H9 (cell line): ENCODE measurements around the gene CLPX. TPM values are rescaled to one million over a fixed set of nuclear protein-coding genes. Genes with fewer than 3 reads are reported as not detected.

Experiments used
- DNase-seq: peaks from one replicate; pipeline ENCODE4 v3.0.0-alpha.2; 2017
- H2AFZ ChIP-seq: one replicate; pipeline ENCODE4 v1.6.1; 2013; ENCODE audit warnings: mild to moderate bottlenecking, low read length, control low read depth, moderate library complexity
- H2AK5ac ChIP-seq: 2 replicates; pipeline ENCODE4 v1.6.1; 2013; ENCODE audit warnings: low read length, control low read depth, mixed read lengths; ENCODE audit not compliant: insufficient read length
- H2BK120ac ChIP-seq: one replicate; pipeline ENCODE4 v1.6.1; 2013; ENCODE audit warnings: low read depth, mild to moderate bottlenecking, low read length, control low read depth, inconsistent platforms; ENCODE audit not compliant: poor library complexity, severe bottlenecking
- H2BK12ac ChIP-seq: 2 replicates; pipeline ENCODE4 v1.6.1; 2013; ENCODE audit warnings: low read length, control low read depth, mixed read lengths, low read depth; ENCODE audit not compliant: insufficient read length
- H2BK15ac ChIP-seq: 2 replicates; pipeline ENCODE4 v1.6.1; 2013; ENCODE audit warnings: low read depth, low read length, control low read depth
- H2BK20ac ChIP-seq: one replicate; pipeline ENCODE4 v1.6.1; 2013; ENCODE audit warnings: low read depth, mild to moderate bottlenecking, low read length, control low read depth, inconsistent platforms; ENCODE audit not compliant: poor library complexity, severe bottlenecking
- H2BK5ac ChIP-seq: 2 replicates; pipeline ENCODE4 v1.6.1; 2013; ENCODE audit warnings: low read length, control low read depth, mixed read lengths; ENCODE audit not compliant: insufficient read length
- H3K14ac ChIP-seq: 2 replicates; pipeline ENCODE4 v1.6.1; 2013; ENCODE audit warnings: low read length, control low read depth; ENCODE audit not compliant: insufficient read depth
- H3K18ac ChIP-seq: 2 replicates; pipeline ENCODE4 v1.6.1; 2013; ENCODE audit warnings: low read depth, mild to moderate bottlenecking, mixed read lengths, low read length, control low read depth; ENCODE audit not compliant: insufficient read length
- H3K23ac ChIP-seq: 2 replicates; pipeline ENCODE4 v1.6.1; 2013; ENCODE audit warnings: low read length, control low read depth, mixed read lengths, low read depth; ENCODE audit not compliant: insufficient read length
- H3K23me2 ChIP-seq: 2 replicates; pipeline ENCODE4 v1.6.1; 2013; ENCODE audit warnings: low read depth, mild to moderate bottlenecking, mixed read lengths, low read length, control low read depth; ENCODE audit not compliant: insufficient read length, poor library complexity, severe bottlenecking
- H3K27ac ChIP-seq: 2 replicates; pipeline ENCODE4 v1.5.1; 2013; ENCODE audit warnings: low read length, control low read depth, mixed read lengths, low read depth; ENCODE audit not compliant: insufficient read length
- H3K27me3 ChIP-seq: 2 replicates; pipeline ENCODE4 v1.6.1; 2013; ENCODE audit warnings: low read length, control low read depth, inconsistent platforms; ENCODE audit not compliant: insufficient read depth
- H3K4ac ChIP-seq: 2 replicates; pipeline ENCODE4 v1.6.1; 2013; ENCODE audit warnings: low read depth, mild to moderate bottlenecking, control low read depth, inconsistent platforms, low read length, moderate library complexity
- H3K4me1 ChIP-seq: 2 replicates; pipeline ENCODE4 v1.6.1; 2013; ENCODE audit warnings: low read length, control low read depth, inconsistent platforms; ENCODE audit not compliant: insufficient read depth
- H3K4me2 ChIP-seq: 2 replicates; pipeline ENCODE4 v1.6.1; 2013; ENCODE audit warnings: low read length, control low read depth, mixed read lengths; ENCODE audit not compliant: insufficient read length, insufficient read depth
- H3K56ac ChIP-seq: 2 replicates; pipeline ENCODE4 v1.6.1; 2013; ENCODE audit warnings: low read depth, mild to moderate bottlenecking, mixed read lengths, low read length, control low read depth; ENCODE audit not compliant: insufficient read length
- H3K79me1 ChIP-seq: 2 replicates; pipeline ENCODE4 v1.6.1; 2013; ENCODE audit warnings: low read depth, mild to moderate bottlenecking, moderate library complexity, low read length, control low read depth, inconsistent platforms; ENCODE audit not compliant: insufficient read depth, poor library complexity, severe bottlenecking
- H3K79me2 ChIP-seq: 2 replicates; pipeline ENCODE4 v1.6.1; 2013; ENCODE audit warnings: low read length, control low read depth, inconsistent platforms; ENCODE audit not compliant: insufficient read depth
- H3K9ac ChIP-seq: 2 replicates; pipeline ENCODE4 v1.6.1; 2013; ENCODE audit warnings: low read length, control low read depth, mixed read lengths; ENCODE audit not compliant: insufficient read length; ENCODE audit errors: extremely low read depth
- H3K9me3 ChIP-seq: one replicate; pipeline ENCODE4 v1.6.1; 2013; ENCODE audit warnings: low read depth, low read length, inconsistent platforms; ENCODE audit not compliant: control insufficient read depth
- H3T11ph ChIP-seq: one replicate; pipeline ENCODE4 v1.6.1; 2013; ENCODE audit warnings: mild to moderate bottlenecking, low read length, control low read depth, inconsistent platforms
- H4K20me1 ChIP-seq: one replicate; pipeline ENCODE4 v1.6.1; 2013; ENCODE audit not compliant: control insufficient read depth, insufficient read length, insufficient read depth
- H4K5ac ChIP-seq: 2 replicates; pipeline ENCODE4 v1.6.1; 2013; ENCODE audit warnings: low read depth, mild to moderate bottlenecking, mixed read lengths, low read length, control low read depth; ENCODE audit not compliant: insufficient read length
- H4K8ac ChIP-seq: replicated peaks from 2 replicates; pipeline ENCODE4 v1.6.1; 2013; ENCODE audit warnings: low read length, control low read depth, mixed read lengths, low read depth; ENCODE audit not compliant: insufficient read length
- H4K91ac ChIP-seq: 2 replicates; pipeline ENCODE4 v1.6.1; 2013; ENCODE audit warnings: low read depth, mild to moderate bottlenecking, moderate library complexity, mixed read lengths, low read length, control low read depth; ENCODE audit not compliant: insufficient read length
- H3K27ac Mint-ChIP-seq, 3 experiments: 2 replicates in 2 of 3; 3 replicates in 1 of 3; pipeline ENCODE4 v1.8.0; 2020 to 2021; ENCODE audit warnings: mixed read lengths in 3 of 3, mild to moderate bottlenecking in 1 of 3, moderate library complexity in 1 of 3
- H3K27me3 Mint-ChIP-seq: 2 replicates; pipeline ENCODE4 v1.8.0; 2021; ENCODE audit warnings: low read depth, mild to moderate bottlenecking, moderate library complexity, mixed read lengths
- H3K36me3 Mint-ChIP-seq, 3 experiments: 2 replicates in 2 of 3; 3 replicates in 1 of 3; pipeline ENCODE4 v1.8.0; 2020 to 2021; ENCODE audit warnings: low read depth in 3 of 3, mixed read lengths in 3 of 3; ENCODE audit not compliant: insufficient read depth in 1 of 3
- H3K4me1 Mint-ChIP-seq, 2 experiments: 2 replicates each; pipeline ENCODE4 v1.8.0; 2020; ENCODE audit warnings: mixed read lengths in 2 of 2
- H3K4me3 Mint-ChIP-seq, 2 experiments: 2 replicates in 1 of 2; 3 replicates in 1 of 2; pipeline ENCODE4 v1.8.0; 2020 to 2021; ENCODE audit warnings: mild to moderate bottlenecking in 2 of 2, mixed read lengths in 2 of 2, moderate library complexity in 1 of 2
- H3K9me3 Mint-ChIP-seq, 2 experiments: 2 replicates in 1 of 2; 3 replicates in 1 of 2; pipeline ENCODE4 v1.8.0; 2020; ENCODE audit warnings: mild to moderate bottlenecking in 2 of 2, mixed read lengths in 2 of 2, moderate library complexity in 1 of 2
- WGBS: extraction: QIAGEN DNeasy Blood & Tissue Kit; methylation state at CpG from one replicate; pipeline ENCODE4 v1.1.7; 2013; ENCODE audit warnings: missing lambda C conversion rate, low lambda C conversion rate, mixed read lengths; ENCODE audit not compliant: insufficient read length; ENCODE audit errors: extremely low coverage; 5-methylcytosine and 5-hydroxymethylcytosine counted together
- total RNA-seq: library from RNA; stranded (reverse); gene quantifications from 2 replicates; pipeline ENCODE4 v1.2.1, GENCODE V29; 2021
- TF ChIP-seq, protein P1 (sequence below): fragments of 200-600 bp; sonication (generic); conservative IDR thresholded peaks from 3 replicates; pipeline ENCODE4 v1.8.0; 2021; ENCODE audit warnings: antibody characterized with exemption, mild to moderate bottlenecking

Gene CLPX
- total RNA-seq, 1 experiment from 2014 or later: 55.8 TPM

DNA sequence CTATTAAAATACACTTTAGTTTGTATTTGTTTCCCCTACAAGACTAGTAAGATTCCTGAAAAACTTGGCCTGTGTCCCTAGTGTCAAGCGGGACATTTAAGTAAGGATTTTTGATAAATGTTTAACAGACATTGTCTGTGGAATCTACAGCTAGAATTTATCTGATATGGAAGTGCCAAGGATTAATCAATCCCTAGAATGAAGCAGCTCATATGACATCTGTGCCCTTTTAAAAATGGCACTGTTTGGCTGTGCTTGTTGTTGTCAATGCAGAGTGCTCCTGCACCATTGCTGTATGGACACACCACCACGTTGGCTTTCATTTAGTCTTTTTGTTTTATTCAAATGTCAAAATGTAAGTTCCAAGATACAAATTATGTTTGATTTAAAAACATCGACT lies 37.2 kb downstream of the CLPX start:
- WGBS: no CpG with 5 or more reads among the region's 3 CpGs
- Mint-ChIP-seq H3K27me3 (no peaks in the 10 kb centered on the region), H3K27ac (no peak overlapping the region), H3K4me3 (no peak overlapping the region), H3K4me1 (no peaks in the 10 kb centered on the region), H3K9me3 (no peaks in the 10 kb centered on the region), H3K36me3 (peaks cover 4 to 24% (median 16%) of the 10 kb centered on the region in 3 experiments; a peak in 6 of 7 replicates)
- Histone ChIP-seq H3K18ac (no peak overlapping the region), H2BK12ac (no peak overlapping the region), H3K27ac (no peak overlapping the region), H3T11ph (no peak overlapping the region), H4K5ac (no peak overlapping the region), H3K14ac (no peak overlapping the region), H4K20me1 (no peaks in the 10 kb centered on the region), H4K91ac (no peak overlapping the region), H3K23me2 (no peaks in the 10 kb centered on the region), H3K4ac (no peak overlapping the region), H2AK5ac (no peak overlapping the region), H3K9me3 (no peaks in the 10 kb centered on the region), H3K79me2 (no peaks in the 10 kb centered on the region), H4K8ac (no peak overlapping the region), H2AFZ (no peak overlapping the region), H3K56ac (no peak overlapping the region), H3K9ac (no peak overlapping the region), H3K4me2 (no peak overlapping the region), H3K4me1 (no peaks in the 10 kb centered on the region), H3K23ac (no peak overlapping the region), H2BK15ac (no peak overlapping the region), H2BK20ac (no peak overlapping the region), H2BK5ac (no peak overlapping the region), H3K27me3 (no peaks in the 10 kb centered on the region), H2BK120ac (no peak overlapping the region), H3K79me1 (no peaks in the 10 kb centered on the region)
- no peak for DNase-seq
- TF ChIP-seq, protein P1, sequence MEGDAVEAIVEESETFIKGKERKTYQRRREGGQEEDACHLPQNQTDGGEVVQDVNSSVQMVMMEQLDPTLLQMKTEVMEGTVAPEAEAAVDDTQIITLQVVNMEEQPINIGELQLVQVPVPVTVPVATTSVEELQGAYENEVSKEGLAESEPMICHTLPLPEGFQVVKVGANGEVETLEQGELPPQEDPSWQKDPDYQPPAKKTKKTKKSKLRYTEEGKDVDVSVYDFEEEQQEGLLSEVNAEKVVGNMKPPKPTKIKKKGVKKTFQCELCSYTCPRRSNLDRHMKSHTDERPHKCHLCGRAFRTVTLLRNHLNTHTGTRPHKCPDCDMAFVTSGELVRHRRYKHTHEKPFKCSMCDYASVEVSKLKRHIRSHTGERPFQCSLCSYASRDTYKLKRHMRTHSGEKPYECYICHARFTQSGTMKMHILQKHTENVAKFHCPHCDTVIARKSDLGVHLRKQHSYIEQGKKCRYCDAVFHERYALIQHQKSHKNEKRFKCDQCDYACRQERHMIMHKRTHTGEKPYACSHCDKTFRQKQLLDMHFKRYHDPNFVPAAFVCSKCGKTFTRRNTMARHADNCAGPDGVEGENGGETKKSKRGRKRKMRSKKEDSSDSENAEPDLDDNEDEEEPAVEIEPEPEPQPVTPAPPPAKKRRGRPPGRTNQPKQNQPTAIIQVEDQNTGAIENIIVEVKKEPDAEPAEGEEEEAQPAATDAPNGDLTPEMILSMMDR: no peak
